ENCODE results near the gene TRIM27.

- TF ChIP-seq CTCF (IDR thresholded peaks at IDR 0.05) (no peak), POLR2A (IDR thresholded peaks at IDR 0.05) (no peak)
These were observed 24.1 kb upstream of the TRIM27 start for GRCh38 chr6:28947831-28948270.

All from right lobe of liver (tissue), 4 donors.